ENCODE results near the gene GPAM. TPM values are rescaled to one million over a fixed set of nuclear protein-coding genes. Genes with fewer than 3 reads are reported as not detected.

GPAM gene
- total and polyA plus RNA-seq, 11 donors, result 5.8 to 104 (median 16.9) TPM

DNA sequence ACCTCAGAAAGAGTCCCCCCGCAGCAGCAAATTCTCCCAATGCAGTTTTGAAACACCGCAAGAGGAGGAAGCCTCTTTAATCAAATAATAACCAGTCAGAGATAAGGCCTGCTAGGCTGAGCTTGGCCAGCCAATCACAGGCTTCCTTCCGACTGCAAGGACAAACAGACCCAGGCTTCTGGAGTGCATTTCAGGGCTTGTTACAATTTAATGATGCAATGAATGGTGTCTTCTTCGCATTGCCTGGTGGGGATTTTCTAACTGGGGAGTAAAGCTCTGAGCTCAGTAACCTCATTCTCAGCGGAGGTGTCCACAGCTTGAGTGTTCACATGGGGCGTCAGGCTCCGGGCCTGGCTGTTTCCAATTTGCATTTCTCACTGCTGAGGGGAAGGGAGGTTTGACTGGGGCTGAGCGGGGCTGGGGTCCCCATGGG is 31.8 kb upstream of the GPAM start:
- 32 to 52% (median 39%) methylated on average over 8 of the region's 8 CpGs for WGBS, 4 donors
- ATAC-seq, result peak in 1 of 4 donors; percentile 41
- intact Hi-C loops (cut with DNase I), result no loop called here

DNA sequence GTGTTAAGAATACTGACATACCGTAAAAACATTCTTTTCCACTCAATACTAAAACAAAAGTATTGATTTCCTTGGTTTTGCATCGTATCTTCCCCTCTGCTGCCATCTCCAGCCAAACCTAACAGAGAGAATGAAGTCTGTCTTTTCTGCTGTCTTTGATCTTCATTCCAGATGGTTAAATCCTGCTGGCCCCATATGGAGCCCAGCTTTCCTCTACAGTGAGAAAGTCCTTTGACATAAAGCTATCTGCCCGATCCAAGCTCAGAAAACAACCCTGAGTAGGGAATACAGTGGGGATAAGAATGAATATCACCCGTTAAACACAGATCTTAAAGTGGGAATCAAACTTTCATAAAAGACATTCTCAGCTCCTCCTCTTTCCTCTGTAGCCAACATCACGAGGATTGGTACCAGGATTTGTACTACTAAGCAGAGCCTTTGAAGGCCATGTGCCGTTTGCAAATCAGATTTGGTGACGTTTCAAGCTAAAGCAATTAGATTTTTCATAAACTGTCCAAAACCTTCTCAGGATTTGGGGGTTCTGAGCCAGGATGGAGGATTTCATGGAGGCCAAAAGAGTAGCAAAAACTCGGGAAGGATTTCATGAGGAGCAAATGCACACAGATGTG is 30.8 kb upstream of the GPAM start:
- Histone ChIP-seq H3K4me1 (peaks cover 0 to 3% (median 0%) of the 10 kb centered on the region in 12 donors), H3K27ac (no peak overlapping the region), H3K36me3 (no peaks in the 10 kb centered on the region), H3K4me3 (no peak overlapping the region), H3K27me3 (peaks cover 0 to 4% (median 0%) of the 10 kb centered on the region in 9 donors), H3K9me3 (peaks cover 0 to under 1% (median 0%) of the 10 kb centered on the region in 12 donors)
- WGBS, 4 donors, result 62 to 78% (median 68%) methylated on average over 8 of the region's 8 CpGs
- intact Hi-C loops (cut with DNase I), result no loop called here
- no peak for DNase-seq
- ATAC-seq, result no peak
- TF ChIP-seq POLR2A (IDR thresholded peaks at IDR 0.05), result no peak
- TF ChIP-seq, protein P1, sequence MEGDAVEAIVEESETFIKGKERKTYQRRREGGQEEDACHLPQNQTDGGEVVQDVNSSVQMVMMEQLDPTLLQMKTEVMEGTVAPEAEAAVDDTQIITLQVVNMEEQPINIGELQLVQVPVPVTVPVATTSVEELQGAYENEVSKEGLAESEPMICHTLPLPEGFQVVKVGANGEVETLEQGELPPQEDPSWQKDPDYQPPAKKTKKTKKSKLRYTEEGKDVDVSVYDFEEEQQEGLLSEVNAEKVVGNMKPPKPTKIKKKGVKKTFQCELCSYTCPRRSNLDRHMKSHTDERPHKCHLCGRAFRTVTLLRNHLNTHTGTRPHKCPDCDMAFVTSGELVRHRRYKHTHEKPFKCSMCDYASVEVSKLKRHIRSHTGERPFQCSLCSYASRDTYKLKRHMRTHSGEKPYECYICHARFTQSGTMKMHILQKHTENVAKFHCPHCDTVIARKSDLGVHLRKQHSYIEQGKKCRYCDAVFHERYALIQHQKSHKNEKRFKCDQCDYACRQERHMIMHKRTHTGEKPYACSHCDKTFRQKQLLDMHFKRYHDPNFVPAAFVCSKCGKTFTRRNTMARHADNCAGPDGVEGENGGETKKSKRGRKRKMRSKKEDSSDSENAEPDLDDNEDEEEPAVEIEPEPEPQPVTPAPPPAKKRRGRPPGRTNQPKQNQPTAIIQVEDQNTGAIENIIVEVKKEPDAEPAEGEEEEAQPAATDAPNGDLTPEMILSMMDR (IDR thresholded peaks at IDR 0.05), result no peak

More for the DNA sequence above, 31.8 kb upstream of the GPAM start:
- no peak for TF ChIP-seq POLR2A (IDR thresholded peaks at IDR 0.05)
- TF ChIP-seq, protein P1 (IDR thresholded peaks at IDR 0.05), result no peak
- Histone ChIP-seq H3K27ac (no peak overlapping the region), H3K4me1 (peaks cover 0 to 3% (median 0%) of the 10 kb centered on the region in 12 donors), H3K4me3 (no peak overlapping the region), H3K9me3 (peaks cover 0 to 10% (median 3%) of the 10 kb centered on the region in 12 donors), H3K27me3 (peaks cover 0 to 4% (median 0%) of the 10 kb centered on the region in 9 donors), H3K36me3 (no peaks in the 10 kb centered on the region)
- no peak for DNase-seq

DNA sequence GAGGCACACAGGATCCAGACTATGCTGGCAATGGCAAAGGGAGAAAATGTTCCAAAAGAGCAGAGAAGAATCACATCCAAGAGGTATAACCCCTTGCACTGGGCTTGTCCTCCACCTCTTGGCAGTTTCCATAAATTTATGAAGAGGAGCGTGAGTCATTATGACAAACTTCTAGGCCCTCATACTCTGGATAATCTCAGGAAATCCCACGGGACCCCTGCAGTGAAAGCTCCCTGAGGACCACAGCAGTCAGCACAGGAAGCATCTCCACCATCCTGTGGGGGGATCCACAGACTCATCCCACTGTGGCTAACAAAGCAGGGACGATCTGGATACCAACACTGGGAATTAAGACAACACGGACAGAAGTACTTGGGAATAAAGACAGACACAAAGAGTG is 30.3 kb upstream of the GPAM start:
- WGBS, 4 donors, result 52 to 63% (median 59%) methylated on average over 4 of the region's 4 CpGs
- DNase-seq, result no peak
- no peak for ATAC-seq
- TF ChIP-seq POLR2A (IDR thresholded peaks at IDR 0.05), result no peak
- TF ChIP-seq, protein P1 (IDR thresholded peaks at IDR 0.05), result no peak
- Histone ChIP-seq H3K9me3 (no peaks in the 10 kb centered on the region), H3K4me1 (peaks cover 0 to 5% (median 0%) of the 10 kb centered on the region in 12 donors), H3K27me3 (peaks cover 0 to 4% (median 0%) of the 10 kb centered on the region in 9 donors), H3K27ac (no peak overlapping the region), H3K4me3 (no peak overlapping the region), H3K36me3 (no peaks in the 10 kb centered on the region)
- intact Hi-C loops (cut with DNase I), result no loop called here

DNA sequence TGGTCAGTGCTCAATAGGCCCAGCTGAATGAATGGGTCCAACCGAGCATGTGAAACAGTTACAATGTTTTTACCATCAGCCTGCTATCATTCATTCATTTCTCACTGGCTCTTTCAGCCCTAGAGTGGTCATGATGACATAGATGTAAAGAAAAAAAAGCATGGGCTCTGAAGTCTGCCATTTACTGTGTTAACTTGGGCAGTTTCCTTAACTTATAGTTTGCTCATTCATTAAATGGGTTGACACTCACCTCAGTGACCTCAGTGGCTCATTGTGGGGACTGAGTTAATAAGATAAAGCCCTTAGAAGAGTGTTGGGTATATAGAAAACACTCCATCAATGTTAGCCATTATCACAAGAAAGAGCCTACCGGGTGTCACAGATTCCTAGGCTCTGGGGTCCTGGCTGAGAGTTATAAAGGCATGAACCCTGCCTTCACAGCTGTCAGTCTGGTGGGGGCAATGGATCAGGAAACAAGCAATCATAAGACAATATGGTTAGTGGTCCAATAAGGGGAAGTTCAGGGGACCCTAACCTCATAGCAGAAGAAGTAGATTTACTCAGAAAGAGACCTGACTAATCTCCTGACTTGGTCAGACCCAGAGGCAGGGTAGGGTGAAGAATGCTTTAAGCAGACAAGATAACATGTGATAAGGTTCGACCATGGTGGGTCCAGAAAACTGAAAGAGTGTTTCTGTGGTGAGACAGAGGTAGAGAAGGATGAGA is 29.7 kb upstream of the GPAM start:
- Histone ChIP-seq H3K4me1 (peaks cover 0 to 10% (median 0%) of the 10 kb centered on the region in 12 donors), H3K36me3 (no peaks in the 10 kb centered on the region), H3K27me3 (peaks cover 0 to 4% (median 0%) of the 10 kb centered on the region in 9 donors), H3K27ac (no peak overlapping the region), H3K4me3 (no peak overlapping the region), H3K9me3 (no peaks in the 10 kb centered on the region)
- DNase-seq (no peak), ATAC-seq (no peak)
- TF ChIP-seq, protein P1 (IDR thresholded peaks at IDR 0.05), result no peak
- TF ChIP-seq POLR2A (IDR thresholded peaks at IDR 0.05), result no peak
- 52 to 59% (median 57%) methylated on average over 3 of the region's 3 CpGs for WGBS, 4 donors
- intact Hi-C loops (cut with DNase I), result no loop called here

Measured in heart left ventricle (tissue), 16 donors.